Measurements from ENCODE around the gene CASP9. TPM values are rescaled to one million over a fixed set of nuclear protein-coding genes. Genes with fewer than 3 reads are reported as not detected.

CASP9 gene
- total RNA-seq, 1 donor from 2014 or later = 13.9 TPM

DNA sequence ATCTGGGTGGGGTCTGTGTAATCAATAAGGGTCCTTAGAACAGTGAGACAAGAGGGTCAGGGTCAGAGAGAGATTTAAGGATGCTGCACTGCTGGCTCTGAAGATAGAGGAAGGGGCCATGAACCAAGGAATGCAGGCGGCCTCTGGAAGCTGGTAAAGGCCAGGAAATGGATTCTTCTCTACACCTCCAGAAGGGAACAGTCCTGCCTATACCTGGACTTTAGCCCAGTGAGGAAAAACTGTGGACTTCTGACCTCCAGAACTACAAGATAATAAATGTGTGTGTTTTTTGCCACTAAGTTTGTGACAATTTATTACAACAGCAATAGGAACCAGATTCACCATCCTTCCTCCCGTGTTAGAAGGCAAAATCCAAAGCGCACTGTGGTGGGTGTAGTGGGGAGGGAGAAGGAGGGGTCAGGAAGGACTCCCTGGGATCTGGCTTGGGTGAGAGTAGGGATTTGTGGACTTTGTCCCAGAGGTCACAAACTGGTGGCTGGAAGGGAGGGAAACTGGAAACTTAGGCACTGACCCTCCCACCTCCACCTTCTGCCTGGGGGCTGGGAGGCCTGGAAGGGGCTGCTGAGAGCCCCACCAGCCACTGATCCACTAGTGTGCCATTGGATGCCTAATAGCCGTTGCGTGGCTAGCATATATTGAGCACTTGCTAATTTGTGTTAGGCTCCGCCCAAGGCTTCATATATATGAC lies 72.8 kb downstream of the CASP9 start:
- DNase-seq (ENCODE audit: extremely low read depth, low read depth, low spot score) = no peak

GRCh38 chr1:15449567-15449966 lies 74.4 kb downstream of the CASP9 start:
- DNase-seq (ENCODE audit: extremely low read depth, low read depth, low spot score) = no peak

GRCh38 chr1:15448877-15449462 lies 75.0 kb downstream of the CASP9 start:
- no peak for DNase-seq (ENCODE audit: extremely low read depth, low read depth, low spot score)

- no peak for DNase-seq (ENCODE audit: extremely low read depth, low read depth, low spot score)
Measured at GRCh38 chr1:15446212-15446611, 77.8 kb downstream of the CASP9 start.

DNA sequence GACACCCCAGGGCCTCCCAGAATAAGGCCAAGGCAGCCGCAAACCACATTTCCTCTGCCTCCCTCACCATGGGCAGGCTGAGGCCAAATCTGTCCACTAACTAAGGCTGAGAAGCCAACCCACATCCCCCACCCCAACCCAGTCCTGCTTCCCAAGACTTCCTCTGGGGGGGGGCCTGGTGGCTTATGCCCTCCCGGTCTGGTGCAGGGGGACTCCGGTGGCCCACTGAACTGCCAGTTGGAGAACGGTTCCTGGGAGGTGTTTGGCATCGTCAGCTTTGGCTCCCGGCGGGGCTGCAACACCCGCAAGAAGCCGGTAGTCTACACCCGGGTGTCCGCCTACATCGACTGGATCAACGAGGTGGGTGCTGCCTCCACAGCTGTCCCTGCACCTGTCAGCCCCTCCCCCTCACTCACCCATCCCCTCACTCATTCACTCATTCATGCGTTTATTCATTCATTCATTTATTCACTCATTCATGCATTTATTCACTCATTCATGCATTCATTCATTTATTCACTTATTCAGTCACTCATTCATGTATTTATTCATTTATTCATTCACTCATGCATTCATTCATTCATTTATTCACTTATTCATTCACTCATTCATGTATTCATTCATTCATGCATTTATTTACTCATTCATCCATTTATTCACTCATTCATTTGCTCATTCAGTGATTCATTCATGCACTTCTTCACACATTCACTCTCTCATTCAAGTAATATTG lies 78.5 kb downstream of the CASP9 start:
- no peak for DNase-seq (ENCODE audit: extremely low read depth, low read depth, low spot score)

- no peak for DNase-seq (ENCODE audit: extremely low read depth, low read depth, low spot score)
Measured at GRCh38 chr1:15444468-15445389, 79.3 kb downstream of the CASP9 start.

GRCh38 chr1:15443281-15443680 lies 80.7 kb downstream of the CASP9 start:
- no peak for DNase-seq (ENCODE audit: extremely low read depth, low read depth, low spot score)

GRCh38 chr1:15442759-15443158 lies 81.3 kb downstream of the CASP9 start:
- no peak for DNase-seq (ENCODE audit: extremely low read depth, low read depth, low spot score)

DNA sequence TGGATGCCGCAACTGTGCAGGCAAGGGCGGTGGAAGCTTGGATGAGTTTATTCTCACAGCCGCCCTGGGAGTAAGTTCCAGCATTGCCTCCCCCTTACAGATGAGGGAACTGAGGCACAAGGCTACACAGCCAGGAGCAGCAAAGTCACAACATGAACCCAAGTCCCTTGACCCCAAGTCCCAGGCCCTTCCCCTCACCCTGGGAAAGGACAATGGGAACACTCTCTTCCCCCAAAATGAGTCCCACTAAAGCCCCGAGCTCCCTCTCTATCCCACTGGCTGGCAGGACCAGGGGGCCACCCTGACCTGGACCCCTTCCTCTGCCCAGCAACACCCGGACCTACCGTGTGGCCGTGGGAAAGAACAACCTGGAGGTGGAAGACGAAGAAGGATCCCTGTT lies 81.9 kb downstream of the CASP9 start:
- DNase-seq (ENCODE audit: extremely low read depth, low read depth, low spot score) = no peak

Other genes with a start within 250 kb of the CASP9 start
- 70.3 and 100 TPM in 2 replicates for gene EFHD2, start 114.3 kb downstream of the CASP9 start, total RNA-seq
- not detected in 2 replicates for gene CTRC, start 85.8 kb downstream of the CASP9 start, total RNA-seq
- not detected in 2 replicates for gene CELA2A, start 67.5 kb downstream of the CASP9 start, total RNA-seq
- not detected in 2 replicates for gene CELA2B, start 48.1 kb downstream of the CASP9 start, total RNA-seq
- gene DNAJC16, start 2.6 kb upstream of the CASP9 start, total RNA-seq = 20.7 and 31.2 TPM in 2 replicates
- 0.35 and 0.63 TPM in 2 replicates for gene AGMAT, start 60.8 kb upstream of the CASP9 start, total RNA-seq
- 10.1 and 28.4 TPM in 2 replicates for gene DDI2, start 93.2 kb upstream of the CASP9 start, total RNA-seq
- 44.5 and 67.7 TPM in 2 replicates for gene PLEKHM2, start 160.1 kb upstream of the CASP9 start, total RNA-seq
- 0.19 and 0.53 TPM in 2 replicates for gene SLC25A34, start 212.0 kb upstream of the CASP9 start, total RNA-seq
- not detected in 2 replicates for gene TMEM82, start 218.3 kb upstream of the CASP9 start, total RNA-seq
- gene FBLIM1, start 234.6 kb upstream of the CASP9 start, total RNA-seq = 191 and 231 TPM in 2 replicates